ENCODE measurements around the gene ACTR3.

The ACTR3 gene

GRCh38 chr2:113972766-113973165 lies 82.9 kb downstream of the ACTR3 start:
- H3K4me3 ChIP-seq (ENCODE audit: low read depth, low read length): no peak overlapping the region
- no peak for DNase-seq (ENCODE audit: low read depth, low spot score)
- TF ChIP-seq CTCF (IDR thresholded peaks at IDR 0.05; ENCODE audit: insufficient read depth, low read length, missing control alignments): no peak
- POLR2A ChIA-PET: no interaction called here
- CTCF ChIA-PET: no interaction called here

GRCh38 chr2:113973810-113974209 lies 83.9 kb downstream of the ACTR3 start:
- H3K4me3 ChIP-seq (ENCODE audit: low read depth, low read length): no peak overlapping the region
- ChIA-PET POLR2A (no interaction called here), CTCF (interaction anchor here (4.5 kb wide), 1 partner anchor 7 kb away, joined by 22 read pairs; no protein-coding TSS in a partner anchor)
- no peak for TF ChIP-seq CTCF (IDR thresholded peaks at IDR 0.05; ENCODE audit: insufficient read depth, low read length, missing control alignments)
- DNase-seq (ENCODE audit: low read depth, low spot score): no peak

GRCh38 chr2:113974727-113975126 lies 84.8 kb downstream of the ACTR3 start:
- ChIA-PET CTCF (interaction anchor here (1.1 to 4.5 kb wide), 2 partner anchors 8 to 576 kb away, joined by 3 to 22 read pairs; no protein-coding TSS in a partner anchor), POLR2A (no interaction called here)
- DNase-seq (ENCODE audit: low read depth, low spot score): no peak
- H3K4me3 ChIP-seq (ENCODE audit: low read depth, low read length): no peak overlapping the region
- no peak for TF ChIP-seq CTCF (IDR thresholded peaks at IDR 0.05; ENCODE audit: insufficient read depth, low read length, missing control alignments)

- no peak overlapping the region for H3K4me3 ChIP-seq (ENCODE audit: low read depth, low read length)
- TF ChIP-seq CTCF (IDR thresholded peaks at IDR 0.05; ENCODE audit: insufficient read depth, low read length, missing control alignments): no peak
- DNase-seq (ENCODE audit: low read depth, low spot score): no peak
- CTCF ChIA-PET: interaction anchor here (4.5 kb wide), 1 partner anchor 10 kb away, joined by 22 read pairs; no protein-coding TSS in a partner anchor
- POLR2A ChIA-PET: no interaction called here
Measured at GRCh38 chr2:113976277-113976928, 86.5 kb downstream of the ACTR3 start.

GRCh38 chr2:113977060-113977659 lies 87.3 kb downstream of the ACTR3 start:
- no peak for DNase-seq (ENCODE audit: low read depth, low spot score)
- CTCF ChIA-PET: interaction anchor here (1.0 to 4.5 kb wide), 3 partner anchors 11 to 574 kb away, joined by 3 to 22 read pairs (median 6); no protein-coding TSS in a partner anchor
- POLR2A ChIA-PET: no interaction called here
- no peak overlapping the region for H3K4me3 ChIP-seq (ENCODE audit: low read depth, low read length)
- TF ChIP-seq CTCF (IDR thresholded peaks at IDR 0.05; ENCODE audit: insufficient read depth, low read length, missing control alignments): no peak

- CTCF ChIA-PET: interaction anchor here (1.0 to 4.5 kb wide), 4 partner anchors 11 to 573 kb away, joined by 3 to 22 read pairs (median 4); no protein-coding TSS in a partner anchor
- TF ChIP-seq CTCF (IDR thresholded peaks at IDR 0.05; ENCODE audit: insufficient read depth, low read length, missing control alignments): peak; percentile 5
- no peak for DNase-seq (ENCODE audit: low read depth, low spot score)
- no peak overlapping the region for H3K4me3 ChIP-seq (ENCODE audit: low read depth, low read length)
- POLR2A ChIA-PET: no interaction called here
Measured at GRCh38 chr2:113977660-113978523, 88.0 kb downstream of the ACTR3 start.
